ENCODE data around the gene ATP2B2. TPM values are rescaled to one million over a fixed set of nuclear protein-coding genes. Genes with fewer than 3 reads are reported as not detected.

The ATP2B2 gene
- polyA plus RNA-seq, 1 experiment, result not detected

- CTCF ChIA-PET, result interaction anchor here (0.7 kb wide), 1 partner anchor 352 kb away, joined by 3 read pairs; no protein-coding TSS in a partner anchor
Measured at GRCh38 chr3:10389339-10389738, 116.0 kb downstream of the ATP2B2 start.

DNA sequence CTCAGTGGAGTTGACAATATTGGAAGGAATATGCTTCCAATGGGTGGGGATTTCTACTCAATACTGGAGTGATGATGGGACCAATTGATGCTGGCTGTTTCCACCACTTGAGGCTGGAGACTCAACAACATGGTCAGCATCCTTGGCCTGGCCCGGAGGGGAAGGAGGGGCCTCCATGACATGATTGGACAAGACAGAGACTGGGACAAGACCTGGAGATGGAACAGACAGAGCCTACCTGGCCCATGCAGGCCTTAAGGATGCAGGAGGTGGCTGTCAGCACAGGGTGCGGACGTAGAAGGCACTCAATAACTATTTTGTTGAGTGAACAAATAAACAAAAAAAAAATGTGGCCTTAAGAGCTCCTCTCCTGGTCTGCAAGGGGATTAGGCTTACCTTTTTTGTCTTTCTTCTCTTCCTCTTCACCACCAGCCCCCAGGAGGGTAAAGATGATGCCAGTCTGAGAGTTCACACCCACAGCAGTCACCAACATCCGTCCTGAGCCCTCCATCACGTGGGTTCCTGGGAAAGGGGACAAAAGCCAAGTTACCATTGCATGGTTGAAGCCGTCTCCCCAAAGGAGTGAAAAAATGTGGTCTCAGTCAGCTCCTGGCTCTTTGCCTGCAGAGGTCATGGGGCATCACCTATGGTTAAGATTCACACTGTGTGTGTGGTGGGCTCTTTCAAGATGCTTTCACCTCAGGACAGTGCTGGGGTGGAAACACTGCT, 117.3 kb downstream of the ATP2B2 start:
- TF ChIP-seq, protein P1, sequence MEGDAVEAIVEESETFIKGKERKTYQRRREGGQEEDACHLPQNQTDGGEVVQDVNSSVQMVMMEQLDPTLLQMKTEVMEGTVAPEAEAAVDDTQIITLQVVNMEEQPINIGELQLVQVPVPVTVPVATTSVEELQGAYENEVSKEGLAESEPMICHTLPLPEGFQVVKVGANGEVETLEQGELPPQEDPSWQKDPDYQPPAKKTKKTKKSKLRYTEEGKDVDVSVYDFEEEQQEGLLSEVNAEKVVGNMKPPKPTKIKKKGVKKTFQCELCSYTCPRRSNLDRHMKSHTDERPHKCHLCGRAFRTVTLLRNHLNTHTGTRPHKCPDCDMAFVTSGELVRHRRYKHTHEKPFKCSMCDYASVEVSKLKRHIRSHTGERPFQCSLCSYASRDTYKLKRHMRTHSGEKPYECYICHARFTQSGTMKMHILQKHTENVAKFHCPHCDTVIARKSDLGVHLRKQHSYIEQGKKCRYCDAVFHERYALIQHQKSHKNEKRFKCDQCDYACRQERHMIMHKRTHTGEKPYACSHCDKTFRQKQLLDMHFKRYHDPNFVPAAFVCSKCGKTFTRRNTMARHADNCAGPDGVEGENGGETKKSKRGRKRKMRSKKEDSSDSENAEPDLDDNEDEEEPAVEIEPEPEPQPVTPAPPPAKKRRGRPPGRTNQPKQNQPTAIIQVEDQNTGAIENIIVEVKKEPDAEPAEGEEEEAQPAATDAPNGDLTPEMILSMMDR (IDR thresholded peaks at IDR 0.05; ENCODE audit: insufficient read depth, low read depth, low read length), result no peak
- DNase-seq (ENCODE audit: low read depth), result no peak
- Histone ChIP-seq H3K27me3 (ENCODE audit: control insufficient read depth, insufficient read depth, low read length) (peaks cover 2% of the 10 kb centered on the region), H3K4me3 (ENCODE audit: low read depth, low read length) (no peak overlapping the region), H3K36me3 (ENCODE audit: control insufficient read depth, insufficient read depth, low read length) (no peaks in the 10 kb centered on the region)
- ChIA-PET POLR2A (no interaction called here), CTCF (interaction anchor here (1.1 kb wide), 1 partner anchor 9 kb away, joined by 3 read pairs; no protein-coding TSS in a partner anchor)

More at GRCh38 chr3:10389339-10389738, 116.0 kb downstream of the ATP2B2 start:
- H3K4me3 ChIP-seq (ENCODE audit: low read depth, low read length), result no peak overlapping the region
- POLR2A ChIA-PET, result no interaction called here
- TF ChIP-seq, protein P1 (IDR thresholded peaks at IDR 0.05; ENCODE audit: insufficient read depth, low read depth, low read length), result no peak
- no peaks in the 10 kb centered on the region; the same call in 1 of the 2 replicates for H3K27me3 ChIP-seq (ENCODE audit: control insufficient read depth, insufficient read depth, low read length)
- no peak for DNase-seq (ENCODE audit: low read depth)
- H3K36me3 ChIP-seq (ENCODE audit: control insufficient read depth, insufficient read depth, low read length), result no peaks in the 10 kb centered on the region

DNA sequence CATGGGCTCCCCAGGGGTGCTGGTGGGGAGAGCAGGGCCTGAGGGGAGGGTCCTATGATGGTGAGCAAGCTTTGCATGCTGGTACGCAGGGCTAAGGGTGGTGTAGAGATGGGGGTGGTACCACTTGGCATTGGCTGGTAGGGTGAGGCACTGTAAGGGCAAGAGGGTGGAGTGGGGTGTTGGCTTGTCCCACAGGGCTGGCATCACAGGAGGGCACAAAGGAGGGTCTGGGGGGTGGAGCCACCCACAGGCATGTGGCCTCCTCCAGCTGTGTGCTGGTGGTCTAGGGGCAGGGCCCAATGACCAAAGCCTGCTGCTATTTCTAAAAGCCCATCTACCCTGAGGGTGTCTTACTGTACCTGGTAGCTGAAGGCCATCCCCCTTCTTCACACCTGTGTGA, 119.3 kb downstream of the ATP2B2 start:
- Histone ChIP-seq H3K36me3 (ENCODE audit: control insufficient read depth, insufficient read depth, low read length) (no peaks in the 10 kb centered on the region), H3K4me3 (ENCODE audit: low read depth, low read length) (no peak overlapping the region), H3K27me3 (ENCODE audit: control insufficient read depth, insufficient read depth, low read length) (peaks cover 2% of the 10 kb centered on the region)
- TF ChIP-seq, protein P1 (IDR thresholded peaks at IDR 0.05; ENCODE audit: insufficient read depth, low read depth, low read length), result no peak
- CTCF ChIA-PET, result no interaction called here
- POLR2A ChIA-PET, result no interaction called here
- no peak for DNase-seq (ENCODE audit: low read depth)

- ChIA-PET POLR2A (no interaction called here), CTCF (interaction anchor here (1.3 kb wide), 1 partner anchor 15 kb away, joined by 5 read pairs; no protein-coding TSS in a partner anchor)
- no peak for DNase-seq (ENCODE audit: low read depth)
- TF ChIP-seq, protein P1 (IDR thresholded peaks at IDR 0.05; ENCODE audit: insufficient read depth, low read depth, low read length), result no peak
- H3K36me3 ChIP-seq (ENCODE audit: control insufficient read depth, insufficient read depth, low read length), result no peaks in the 10 kb centered on the region
- no peak overlapping the region for H3K4me3 ChIP-seq (ENCODE audit: low read depth, low read length)
- peaks cover 4% of the 10 kb centered on the region for H3K27me3 ChIP-seq (ENCODE audit: control insufficient read depth, insufficient read depth, low read length)
Measured at GRCh38 chr3:10384541-10385360, 120.6 kb downstream of the ATP2B2 start.

DNA sequence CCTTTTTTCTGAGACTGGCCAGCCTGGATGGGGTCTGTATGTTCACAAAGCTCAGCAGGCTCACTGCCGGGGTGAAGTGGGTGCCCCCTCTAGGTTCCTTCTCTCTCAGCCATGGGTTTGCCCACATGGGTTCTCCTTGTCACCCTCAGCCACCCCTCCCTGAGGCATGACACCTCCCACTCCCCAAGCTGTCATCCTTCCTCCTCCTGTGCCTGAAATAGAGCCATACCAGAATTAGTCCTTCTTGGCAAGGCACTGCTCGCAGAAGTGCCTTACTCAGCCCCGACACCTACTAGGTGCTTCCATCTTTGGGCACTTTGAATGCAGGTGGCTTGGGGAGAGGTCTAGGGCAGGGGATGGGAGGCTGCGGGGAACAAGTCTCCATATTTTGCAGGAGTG, 121.5 kb downstream of the ATP2B2 start:
- H3K36me3 ChIP-seq (ENCODE audit: control insufficient read depth, insufficient read depth, low read length), result no peaks in the 10 kb centered on the region
- H3K27me3 ChIP-seq (ENCODE audit: control insufficient read depth, insufficient read depth, low read length), result peaks cover 4% of the 10 kb centered on the region
- TF ChIP-seq, protein P1 (IDR thresholded peaks at IDR 0.05; ENCODE audit: insufficient read depth, low read depth, low read length), result no peak
- no peak overlapping the region for H3K4me3 ChIP-seq (ENCODE audit: low read depth, low read length)
- ChIA-PET POLR2A (no interaction called here), CTCF (interaction anchor here (1.3 kb wide), 1 partner anchor 14 kb away, joined by 5 read pairs; no protein-coding TSS in a partner anchor)
- DNase-seq (ENCODE audit: low read depth), result no peak

Measured in BJ (cell line).